ENCODE data around the gene DNAAF8.

DNAAF8 gene

DNA sequence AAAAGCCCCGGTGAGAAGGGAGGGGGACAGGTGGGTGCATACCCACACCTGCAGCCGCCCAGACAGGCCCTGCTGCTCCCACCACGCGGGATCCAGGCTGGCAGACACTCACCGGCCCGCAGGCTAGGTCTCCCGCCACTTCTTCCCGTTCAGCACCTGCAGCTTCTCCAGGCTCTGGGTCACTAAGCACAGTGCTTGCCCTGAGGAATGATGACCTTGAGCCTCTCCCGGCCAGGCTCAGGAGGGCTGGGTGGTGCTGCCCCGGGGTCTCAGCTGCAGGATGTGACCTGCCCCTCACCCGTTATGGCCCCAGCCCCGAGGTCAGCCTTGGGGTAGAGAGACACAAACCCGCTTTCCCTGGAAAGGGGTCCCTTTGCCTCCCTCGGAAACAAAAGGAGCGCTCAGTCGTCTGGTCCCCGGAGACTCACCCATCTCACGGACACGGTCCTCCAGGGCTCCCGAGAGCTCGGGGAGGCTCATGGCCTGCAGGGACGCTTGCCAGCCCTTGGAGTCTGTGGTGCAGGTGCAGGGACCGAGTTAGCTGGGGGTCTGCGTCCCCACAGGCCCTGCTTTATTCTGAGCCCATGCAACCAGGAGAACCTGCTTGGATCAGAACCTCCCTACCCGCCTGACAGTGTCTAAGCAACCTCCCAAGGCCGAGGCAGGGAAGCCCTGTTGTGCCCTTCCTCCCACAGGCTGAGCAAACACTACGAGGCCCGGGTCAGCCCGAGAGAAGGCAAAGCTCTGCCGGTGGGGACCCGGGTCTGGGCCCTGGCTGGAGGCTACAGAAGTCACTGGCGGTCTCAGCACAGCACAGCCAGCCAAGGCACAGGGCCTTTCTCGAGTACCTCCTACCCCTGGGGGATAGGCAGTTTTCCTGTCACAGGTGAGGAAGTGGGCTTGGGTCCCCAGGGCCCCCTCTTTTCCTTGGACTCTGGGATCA is 37.2 kb upstream of the DNAAF8 start:
- H3K36me3 ChIP-seq (ENCODE audit: insufficient read depth, low read length) = peaks cover 59% of the 10 kb centered on the region
- no peaks in the 10 kb centered on the region for H3K27me3 ChIP-seq (ENCODE audit: control insufficient read depth, insufficient read depth, low read length)
- H3K4me1 ChIP-seq (ENCODE audit: control insufficient read depth, insufficient read depth, low read length) = peaks cover 24% of the 10 kb centered on the region
- no peak overlapping the region for H3K4me2 ChIP-seq (ENCODE audit: low read length)
- H3K9me3 ChIP-seq (replicated peaks; ENCODE audit: low read length) = no peaks in the 10 kb centered on the region
- H3K9ac ChIP-seq (ENCODE audit: low read depth, low read length) = no peak overlapping the region
- H3K4me3 ChIP-seq (ENCODE audit: low read length) = no peak overlapping the region

DNA sequence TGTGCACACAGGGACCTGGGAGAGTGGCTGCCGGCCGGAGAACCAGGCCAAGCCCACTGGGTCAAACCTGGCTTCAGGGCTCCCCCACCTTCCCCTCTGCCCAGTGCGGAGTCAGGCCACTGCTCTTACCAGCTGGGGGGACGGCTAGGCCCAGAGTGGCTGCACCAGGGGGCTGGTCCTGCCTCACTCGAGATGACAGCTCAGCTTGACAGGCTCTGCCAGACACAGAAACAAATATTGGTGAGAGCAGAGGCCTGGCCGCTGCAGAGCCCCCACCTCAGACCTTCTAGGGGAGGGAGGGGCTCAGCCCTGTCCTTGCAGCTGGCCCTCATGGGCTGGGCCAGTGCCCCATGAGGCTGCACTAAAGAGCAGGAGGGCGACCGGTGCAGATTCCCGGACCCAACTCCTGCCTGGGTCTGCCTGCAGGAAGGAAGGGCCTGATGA is 36.5 kb upstream of the DNAAF8 start:
- peaks cover 17% of the 10 kb centered on the region for H3K4me1 ChIP-seq (ENCODE audit: control insufficient read depth, insufficient read depth, low read length)
- peaks cover 62% of the 10 kb centered on the region for H3K36me3 ChIP-seq (ENCODE audit: insufficient read depth, low read length)
- H3K27me3 ChIP-seq (ENCODE audit: control insufficient read depth, insufficient read depth, low read length) = no peaks in the 10 kb centered on the region
- H3K9me3 ChIP-seq (replicated peaks; ENCODE audit: low read length) = no peaks in the 10 kb centered on the region
- no peak overlapping the region for H3K9ac ChIP-seq (ENCODE audit: low read depth, low read length)
- H3K4me2 ChIP-seq (ENCODE audit: low read length) = no peak overlapping the region
- H3K4me3 ChIP-seq (ENCODE audit: low read length) = no peak overlapping the region

DNA sequence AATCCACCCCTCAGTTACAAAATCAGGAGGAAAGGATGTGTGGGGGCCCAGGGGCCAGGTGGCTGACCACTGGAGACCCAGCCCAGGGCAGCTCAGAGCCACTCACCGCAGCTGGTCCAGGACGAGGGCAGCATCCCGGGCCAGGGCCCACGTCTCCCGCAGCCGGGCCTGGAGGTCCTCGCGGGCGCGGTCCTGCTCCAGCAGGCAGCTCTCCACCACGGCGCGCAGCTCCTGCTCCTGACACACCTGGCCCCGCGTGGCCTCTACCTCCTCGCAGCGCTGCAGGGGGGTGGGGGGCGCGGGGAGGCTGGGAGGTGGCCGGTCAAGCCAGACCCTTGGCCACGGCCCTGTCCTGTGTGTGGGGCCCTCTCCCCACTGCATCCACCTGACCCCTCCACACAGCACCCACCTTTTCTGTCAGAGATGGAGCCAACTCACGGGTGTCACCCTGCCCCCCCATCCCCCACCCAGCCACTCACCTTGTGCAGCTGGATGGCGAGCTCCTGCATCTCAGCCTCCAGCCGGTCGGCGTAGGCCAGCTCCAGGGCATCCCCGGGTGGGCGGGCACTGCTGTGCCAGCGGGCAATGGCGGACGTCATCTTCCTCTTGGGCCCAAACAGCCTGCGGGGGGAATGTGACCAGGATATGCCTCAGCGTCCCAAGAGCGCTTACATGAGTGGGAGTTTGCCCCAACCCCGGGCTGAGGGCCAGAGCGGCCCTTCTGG is 35.9 kb upstream of the DNAAF8 start:
- Histone ChIP-seq H3K4me1 (ENCODE audit: control insufficient read depth, insufficient read depth, low read length) (peaks cover 14% of the 10 kb centered on the region), H3K27me3 (ENCODE audit: control insufficient read depth, insufficient read depth, low read length) (no peaks in the 10 kb centered on the region), H3K4me3 (ENCODE audit: low read length) (no peak overlapping the region), H3K9me3 (replicated peaks; ENCODE audit: low read length) (no peaks in the 10 kb centered on the region), H3K36me3 (ENCODE audit: insufficient read depth, low read length) (peaks cover 62% of the 10 kb centered on the region), H3K4me2 (ENCODE audit: low read length) (no peak overlapping the region), H3K9ac (ENCODE audit: low read depth, low read length) (no peak overlapping the region)

DNA sequence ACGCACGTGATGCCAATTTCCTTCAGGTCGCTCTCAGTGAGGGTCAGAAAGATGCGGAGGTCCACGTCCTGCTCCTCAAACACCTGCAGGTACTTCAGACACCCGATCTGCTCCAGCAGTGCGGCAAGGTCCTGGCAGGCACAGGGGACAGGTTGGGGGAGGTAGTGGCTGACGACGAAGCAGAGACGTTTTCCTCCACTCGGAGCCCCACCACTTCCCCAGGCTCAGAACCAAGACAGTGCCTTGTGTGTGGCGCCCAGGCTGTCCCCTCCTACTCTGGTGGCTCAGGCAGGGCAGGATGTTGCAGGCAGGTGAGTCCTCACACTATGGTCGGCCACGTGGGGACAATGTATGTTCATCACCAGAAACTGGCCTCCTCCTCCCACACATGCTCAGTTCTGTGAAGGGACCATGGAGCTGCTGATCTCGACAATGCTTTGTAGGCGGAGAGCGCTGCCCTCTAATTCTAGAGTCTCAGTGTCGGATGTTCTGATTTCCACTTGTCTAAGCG is 35.2 kb upstream of the DNAAF8 start:
- H3K27me3 ChIP-seq (ENCODE audit: control insufficient read depth, insufficient read depth, low read length) = no peaks in the 10 kb centered on the region
- H3K9me3 ChIP-seq (replicated peaks; ENCODE audit: low read length) = no peaks in the 10 kb centered on the region
- H3K4me2 ChIP-seq (ENCODE audit: low read length) = no peak overlapping the region
- H3K4me1 ChIP-seq (ENCODE audit: control insufficient read depth, insufficient read depth, low read length) = peaks cover 14% of the 10 kb centered on the region
- no peak overlapping the region for H3K9ac ChIP-seq (ENCODE audit: low read depth, low read length)
- H3K4me3 ChIP-seq (ENCODE audit: low read length) = no peak overlapping the region
- peaks cover 67% of the 10 kb centered on the region for H3K36me3 ChIP-seq (ENCODE audit: insufficient read depth, low read length)

DNA sequence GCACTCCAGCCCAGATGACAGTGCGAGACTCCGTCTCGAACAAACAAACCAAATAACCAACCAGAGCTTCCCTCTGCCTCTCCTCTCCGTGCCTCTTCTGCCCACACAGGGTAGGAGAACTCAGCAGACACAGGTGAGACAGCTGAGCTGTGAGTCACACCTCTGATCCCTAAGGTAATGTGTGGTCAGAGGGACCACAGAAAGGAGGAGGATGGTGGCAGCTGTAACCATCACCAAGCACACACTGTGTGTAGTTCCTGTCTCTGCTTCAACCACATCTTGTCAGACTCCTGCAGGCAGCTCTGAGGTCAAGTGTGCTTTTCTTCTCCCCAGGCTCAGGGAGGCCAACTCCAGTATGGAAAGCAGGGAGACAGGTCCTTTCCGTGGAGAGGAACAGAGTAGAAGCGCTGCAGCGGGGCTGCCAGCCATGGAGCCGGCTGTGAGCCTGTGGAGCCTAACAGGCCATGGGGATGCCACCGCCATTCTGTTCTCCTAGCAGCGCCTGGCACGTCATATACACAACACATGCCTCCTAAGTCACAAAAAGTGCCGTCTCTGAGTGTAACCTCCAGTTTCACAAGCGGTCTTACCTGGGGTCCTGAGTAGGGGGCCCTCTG is 33.8 kb upstream of the DNAAF8 start:
- Histone ChIP-seq H3K4me2 (ENCODE audit: low read length) (no peak overlapping the region), H3K36me3 (ENCODE audit: insufficient read depth, low read length) (peaks cover 68% of the 10 kb centered on the region), H3K27me3 (ENCODE audit: control insufficient read depth, insufficient read depth, low read length) (no peaks in the 10 kb centered on the region), H3K9ac (ENCODE audit: low read depth, low read length) (no peak overlapping the region), H3K4me1 (ENCODE audit: control insufficient read depth, insufficient read depth, low read length) (peaks cover 4% of the 10 kb centered on the region), H3K4me3 (ENCODE audit: low read length) (no peak overlapping the region), H3K9me3 (replicated peaks; ENCODE audit: low read length) (no peaks in the 10 kb centered on the region)

DNA sequence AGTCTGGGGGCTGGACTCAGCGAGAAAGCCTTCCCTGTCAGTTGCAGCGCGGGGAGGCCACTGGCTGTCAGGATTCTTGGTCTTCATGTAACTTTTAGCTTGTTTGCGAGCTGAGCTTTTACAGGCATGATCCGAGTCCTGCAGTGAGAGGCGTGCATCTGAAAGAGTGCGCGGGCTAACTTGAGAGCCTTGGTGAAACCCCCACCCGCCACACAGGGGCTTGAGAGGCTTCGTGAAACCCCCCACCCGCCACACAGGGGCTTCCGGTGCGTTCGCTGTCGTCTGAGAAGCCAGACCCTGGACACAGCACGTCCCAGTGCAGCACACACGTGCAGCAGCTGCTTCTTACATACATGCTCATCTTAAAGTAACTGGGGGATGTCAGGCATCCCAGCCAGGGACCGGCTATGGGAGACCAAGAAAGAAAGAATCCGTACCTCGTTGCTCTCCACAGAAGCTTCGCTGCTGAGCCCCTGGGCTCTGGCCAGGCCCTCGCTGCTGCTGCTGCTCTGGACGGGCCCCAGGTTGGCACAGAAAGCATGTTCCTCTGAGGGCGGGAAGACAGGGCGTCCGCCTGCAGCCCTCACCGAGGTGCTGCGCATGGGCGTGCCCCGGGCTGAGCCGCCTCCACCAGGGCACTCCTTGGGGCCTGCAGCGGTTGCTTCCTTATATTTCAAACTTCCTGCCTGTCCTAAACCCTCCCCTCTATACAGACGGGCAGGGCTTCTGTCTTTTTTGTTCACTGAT is 33.2 kb upstream of the DNAAF8 start:
- Histone ChIP-seq H3K9ac (ENCODE audit: low read depth, low read length) (no peak overlapping the region), H3K36me3 (ENCODE audit: insufficient read depth, low read length) (peaks cover 61% of the 10 kb centered on the region), H3K4me3 (ENCODE audit: low read length) (no peak overlapping the region), H3K27me3 (ENCODE audit: control insufficient read depth, insufficient read depth, low read length) (no peaks in the 10 kb centered on the region), H3K4me1 (ENCODE audit: control insufficient read depth, insufficient read depth, low read length) (no peaks in the 10 kb centered on the region), H3K9me3 (replicated peaks; ENCODE audit: low read length) (no peaks in the 10 kb centered on the region), H3K4me2 (ENCODE audit: low read length) (no peak overlapping the region)

DNA sequence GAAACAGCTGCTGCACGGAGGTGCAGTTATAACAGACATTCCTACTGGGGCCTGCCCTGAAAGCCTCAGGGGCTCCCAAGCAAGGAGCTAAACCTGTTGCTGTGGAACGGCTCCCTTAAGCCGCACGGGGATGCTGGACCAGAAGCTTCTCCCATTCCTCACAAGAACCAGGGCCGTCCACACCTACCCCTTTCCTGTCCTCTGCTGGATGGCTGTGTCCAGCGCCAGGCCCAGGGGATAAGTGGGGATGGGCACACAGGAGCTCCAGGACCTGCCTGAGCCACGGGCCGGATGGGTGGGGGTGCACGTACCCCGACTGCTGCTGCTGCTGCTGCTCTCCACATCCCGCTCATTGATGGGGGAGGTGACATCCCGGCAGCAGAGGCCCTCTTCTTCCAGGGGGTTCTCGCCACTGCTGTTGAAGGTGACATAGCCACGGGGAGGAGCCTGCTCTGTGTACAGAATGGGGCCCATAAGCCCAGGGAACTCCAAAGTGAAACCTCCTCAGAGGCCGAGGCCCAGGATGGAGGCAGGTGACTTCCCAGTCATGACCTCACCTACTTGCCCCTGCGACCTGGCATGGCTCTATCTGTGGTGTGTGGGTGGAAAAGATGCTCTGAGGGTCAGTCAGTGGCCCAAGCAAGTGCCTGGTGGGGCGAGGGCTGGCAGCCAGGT is 32.4 kb upstream of the DNAAF8 start:
- no peaks in the 10 kb centered on the region for H3K4me1 ChIP-seq (ENCODE audit: control insufficient read depth, insufficient read depth, low read length)
- H3K9me3 ChIP-seq (replicated peaks; ENCODE audit: low read length) = no peaks in the 10 kb centered on the region
- no peak overlapping the region for H3K4me2 ChIP-seq (ENCODE audit: low read length)
- no peak overlapping the region for H3K4me3 ChIP-seq (ENCODE audit: low read length)
- H3K9ac ChIP-seq (ENCODE audit: low read depth, low read length) = no peak overlapping the region
- H3K27me3 ChIP-seq (ENCODE audit: control insufficient read depth, insufficient read depth, low read length) = no peaks in the 10 kb centered on the region
- H3K36me3 ChIP-seq (ENCODE audit: insufficient read depth, low read length) = peaks cover 60% of the 10 kb centered on the region

DNA sequence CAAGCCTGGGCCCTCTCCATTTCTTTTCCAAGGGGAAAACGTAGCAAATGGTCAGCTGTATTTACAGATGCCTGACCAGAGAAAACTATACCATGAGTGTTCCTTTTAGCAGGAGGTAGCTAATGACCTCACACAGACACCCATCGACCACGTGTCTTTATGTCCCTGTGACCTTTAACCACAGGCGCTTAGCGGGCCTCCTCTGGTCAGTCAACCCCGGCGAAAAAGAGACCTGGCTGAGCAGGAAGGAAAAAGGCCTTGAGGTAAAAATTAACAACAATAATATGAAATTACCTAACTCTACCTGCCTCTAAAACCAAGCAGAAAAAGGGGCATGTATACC is 31.9 kb upstream of the DNAAF8 start:
- Histone ChIP-seq H3K4me1 (ENCODE audit: control insufficient read depth, insufficient read depth, low read length) (no peaks in the 10 kb centered on the region), H3K9ac (ENCODE audit: low read depth, low read length) (no peak overlapping the region), H3K9me3 (replicated peaks; ENCODE audit: low read length) (no peaks in the 10 kb centered on the region), H3K4me3 (ENCODE audit: low read length) (no peak overlapping the region), H3K27me3 (ENCODE audit: control insufficient read depth, insufficient read depth, low read length) (no peaks in the 10 kb centered on the region), H3K36me3 (ENCODE audit: insufficient read depth, low read length) (peaks cover 60% of the 10 kb centered on the region), H3K4me2 (ENCODE audit: low read length) (no peak overlapping the region)

DNA sequence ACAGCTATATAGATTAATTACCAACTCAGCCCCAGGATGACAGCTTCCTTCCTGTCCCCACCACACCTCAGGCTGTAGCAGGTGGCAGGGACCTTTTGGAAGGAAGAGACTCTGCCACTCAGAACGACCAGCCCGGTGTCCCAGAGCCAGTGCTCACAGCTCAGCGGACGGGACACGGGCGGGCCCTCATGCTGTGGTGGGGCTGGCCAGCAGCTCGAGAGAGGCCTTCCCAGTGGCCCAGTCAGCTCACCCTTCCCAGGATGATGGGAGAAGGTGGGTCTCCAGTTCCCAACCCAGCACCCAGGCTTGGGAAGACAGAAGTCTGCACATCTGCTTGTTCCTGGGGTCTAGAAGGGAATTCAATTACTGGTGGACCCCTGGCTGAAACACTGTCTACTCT is 30.4 kb upstream of the DNAAF8 start:
- Histone ChIP-seq H3K27me3 (ENCODE audit: control insufficient read depth, insufficient read depth, low read length) (no peaks in the 10 kb centered on the region), H3K9ac (ENCODE audit: low read depth, low read length) (no peak overlapping the region), H3K4me2 (ENCODE audit: low read length) (no peak overlapping the region), H3K4me1 (ENCODE audit: control insufficient read depth, insufficient read depth, low read length) (no peaks in the 10 kb centered on the region), H3K4me3 (ENCODE audit: low read length) (no peak overlapping the region), H3K9me3 (replicated peaks; ENCODE audit: low read length) (no peaks in the 10 kb centered on the region), H3K36me3 (ENCODE audit: insufficient read depth, low read length) (peaks cover 51% of the 10 kb centered on the region)

DNA sequence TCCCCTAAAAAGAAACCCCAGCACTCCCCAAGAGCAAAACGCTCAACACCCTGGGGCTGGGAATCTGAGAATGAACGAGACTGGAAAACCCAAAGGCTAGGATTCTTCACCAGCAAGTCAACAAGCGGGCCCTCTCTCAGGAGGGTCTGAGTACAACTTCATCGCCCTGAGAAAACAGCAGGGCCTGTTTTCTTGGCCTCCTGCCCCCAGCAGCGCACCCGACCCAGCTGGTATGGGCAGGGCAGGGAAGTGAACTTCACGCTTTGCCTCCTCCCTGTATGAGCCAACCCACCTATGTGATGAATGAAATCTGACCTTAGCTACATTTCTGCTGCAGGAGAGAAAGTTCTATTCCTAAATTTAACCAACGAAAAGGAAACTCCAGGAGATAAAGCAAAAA is 29.8 kb upstream of the DNAAF8 start:
- no peak overlapping the region for H3K9ac ChIP-seq (ENCODE audit: low read depth, low read length)
- no peak overlapping the region for H3K4me2 ChIP-seq (ENCODE audit: low read length)
- H3K36me3 ChIP-seq (ENCODE audit: insufficient read depth, low read length) = peaks cover 45% of the 10 kb centered on the region
- H3K9me3 ChIP-seq (replicated peaks; ENCODE audit: low read length) = no peaks in the 10 kb centered on the region
- no peaks in the 10 kb centered on the region for H3K27me3 ChIP-seq (ENCODE audit: control insufficient read depth, insufficient read depth, low read length)
- H3K4me1 ChIP-seq (ENCODE audit: control insufficient read depth, insufficient read depth, low read length) = no peaks in the 10 kb centered on the region
- H3K4me3 ChIP-seq (ENCODE audit: low read length) = no peak overlapping the region
